Stomach (tissue), 9 donors: Measurements from ENCODE around the gene LRFN3. TPM values are rescaled to one million over a fixed set of nuclear protein-coding genes. Genes with fewer than 3 reads are reported as not detected.
A peak's percentile ranks its signal among the peaks of the same experiment; 100 is the strongest.

Experiments
- DNase-seq, 2 donors: peaks; one replicate each; pipeline versions ENCODE4 v3.0.0 to v3.0.0-alpha.2; 2013 to 2019
- H3K27ac ChIP-seq, 5 donors: fragments of 200-600 bp in 4 of 5; sonication (generic) in 4 of 5; one replicate each; pipeline ENCODE4 v1.5.1; 2013 to 2019; ENCODE audit warnings: mild to moderate bottlenecking in 1 of 5, moderate library complexity in 1 of 5
- H3K27me3 ChIP-seq, 3 donors: fragments of 200-600 bp; sonication (generic); one replicate each; pipeline ENCODE4 v1.5.1; 2017 to 2019; ENCODE audit warnings: mixed run types in 1 of 3
- H3K36me3 ChIP-seq, 4 donors: fragments of 200-600 bp; sonication (generic); 1 replicate in 3 of 4; 2 replicates in 1 of 4; pipeline ENCODE4 v1.5.1; 2016 to 2019
- H3K4me1 ChIP-seq, 4 donors: fragments of 200-600 bp; sonication (generic); one replicate each; pipeline ENCODE4 v1.5.1; 2016 to 2019
- H3K4me3 ChIP-seq, 4 donors: fragments of 200-600 bp; sonication (generic) in 3 of 4; one replicate each; pipeline ENCODE4 v1.5.1; 2016 to 2019; ENCODE audit warnings: mild to moderate bottlenecking in 1 of 4
- H3K9me3 ChIP-seq, 4 donors: fragments of 200-600 bp; sonication (generic); one replicate each; pipeline ENCODE4 v1.5.1; 2016 to 2019
- CTCF ChIP-seq, 7 experiments: fragments of 450-650 bp in 4 of 7; fragments of 200-600 bp in 3 of 7; sonication (generic) in 3 of 7; IDR thresholded peaks; one replicate each; pipeline ENCODE4 v1.5.1; 2016 to 2019; ENCODE audit warnings: antibody characterized with exemption in 7 of 7, control low read depth in 2 of 7, mild to moderate bottlenecking in 1 of 7
- EP300 ChIP-seq: sonication (generic); formaldehyde crosslinking; IDR thresholded peaks from one replicate; pipeline ENCODE4 v1.6.1; 2017; ENCODE audit warnings: antibody characterized with exemption
- POLR2A ChIP-seq, 4 donors: fragments of 450-650 bp; IDR thresholded peaks; one replicate each; pipeline ENCODE4 v1.6.1; 2016; ENCODE audit warnings: antibody characterized with exemption in 4 of 4, control low read depth in 2 of 4, mild to moderate bottlenecking in 1 of 4, moderate library complexity in 1 of 4
- POLR2AphosphoS5 ChIP-seq, 3 donors: sonication (generic); formaldehyde crosslinking; IDR thresholded peaks; one replicate each; pipeline ENCODE4 v1.6.1; 2016; ENCODE audit warnings: antibody characterized with exemption in 3 of 3
- WGBS, 5 donors: extraction: QIAGEN DNeasy Blood & Tissue Kit in 3 of 5; methylation state at CpG; one replicate each; pipeline versions ENCODE4 v1.1.5 to v1.1.7; 2013 to 2018; 5-methylcytosine and 5-hydroxymethylcytosine counted together
- intact Hi-C: fragments of 100-400 bp; cut with DNase I; formaldehyde crosslinking; loops from one replicate; pipeline ENCODE4 v1.15.1; 2023; ENCODE audit warnings: low total_unique reads
- polyA plus RNA-seq, 3 donors: library from polyadenylated mRNA; stranded (reverse); fragments of 200-250 nt; gene quantifications; one replicate each; pipeline ENCODE4 v1.2.3, GENCODE V29; 2013
- total RNA-seq, 5 donors: library from RNA; depleted of rRNA; stranded (reverse); fragments of >200 nt; gene quantifications; one replicate each; pipeline versions ENCODE4 v1.1.0 to v1.2.3, GENCODE V29; 2014 to 2016
- donor health status: healthy with polysubstance abuse.
- donor health status: Bipolar disorder and iron deficiency.
- donor health status: healthy.

Gene LRFN3
- total and polyA plus RNA-seq, 8 donors = 0.73 to 48.1 (median 3.5) TPM

DNA sequence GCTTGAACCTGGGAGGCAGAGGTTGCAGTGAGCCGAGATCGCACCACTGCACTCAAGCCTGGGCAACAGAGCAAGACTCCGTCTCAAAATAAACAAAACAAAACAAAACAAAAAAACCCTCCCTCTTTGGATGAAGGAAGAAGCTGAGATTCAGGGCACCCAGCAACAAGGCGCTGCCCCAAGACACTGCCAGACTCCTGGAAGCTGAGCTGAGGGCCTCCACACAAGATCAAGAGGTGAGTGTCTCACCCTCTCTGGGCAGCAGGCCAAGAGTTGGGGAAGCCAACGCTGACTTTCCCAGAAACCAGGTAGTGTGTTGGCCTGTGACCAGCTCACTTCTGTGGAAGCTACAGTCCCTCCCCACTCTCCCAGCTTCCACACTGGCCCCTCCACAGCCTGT, 24.4 kb upstream of the LRFN3 start:
- peak overlapping the region in 2 of 5 donors; percentile 20 to 27 for H3K27ac ChIP-seq
- TF ChIP-seq CTCF (IDR thresholded peaks at IDR 0.05) (no peak), POLR2AphosphoS5 (IDR thresholded peaks at IDR 0.05) (no peak), POLR2A (IDR thresholded peaks at IDR 0.05) (no peak), EP300 (no peak)

GRCh38 chr19:35913589-35913988, 22.6 kb upstream of the LRFN3 start:
- Histone ChIP-seq H3K9me3 (no peaks in the 10 kb centered on the region), H3K27ac (no peak overlapping the region), H3K4me1 (peaks cover 0 to 19% (median 3%) of the 10 kb centered on the region in 4 donors), H3K36me3 (no peaks in the 10 kb centered on the region), H3K4me3 (no peak overlapping the region), H3K27me3 (no peaks in the 10 kb centered on the region)
- TF ChIP-seq EP300 = no peak
- no peak for TF ChIP-seq POLR2AphosphoS5 (IDR thresholded peaks at IDR 0.05)
- no peak for TF ChIP-seq CTCF (IDR thresholded peaks at IDR 0.05)
- TF ChIP-seq POLR2A (IDR thresholded peaks at IDR 0.05) = no peak
- DNase-seq = no peak
- intact Hi-C loops = no loop called here
- 46 to 63% (median 49%) methylated on average over 7 of the region's 7 CpGs for WGBS, 5 donors

More for the DNA sequence above, 24.4 kb upstream of the LRFN3 start:
- Histone ChIP-seq H3K36me3 (no peaks in the 10 kb centered on the region), H3K9me3 (no peaks in the 10 kb centered on the region), H3K4me1 (peaks cover 3 to 26% (median 10%) of the 10 kb centered on the region in 4 donors), H3K4me3 (no peak overlapping the region), H3K27me3 (no peaks in the 10 kb centered on the region)
- 32 to 48% (median 41%) methylated on average over 5 of the region's 5 CpGs for WGBS, 5 donors
- peak in 1 of 2 donors; percentile 83 for DNase-seq
- intact Hi-C loops = no loop called here

- intact Hi-C loops = loop anchor here (5.0 kb wide), 1 partner anchor 238 kb away; no protein-coding TSS in a partner anchor
- H3K9me3 ChIP-seq = no peaks in the 10 kb centered on the region
- no peak for DNase-seq
- no peak overlapping the region for H3K27ac ChIP-seq
- 51 to 67% (median 62%) methylated on average over 3 of the region's 3 CpGs for WGBS, 5 donors
- no peaks in the 10 kb centered on the region for H3K27me3 ChIP-seq
- peaks cover 0 to 19% (median 3%) of the 10 kb centered on the region in 4 donors for H3K4me1 ChIP-seq
- no peak for TF ChIP-seq POLR2A (IDR thresholded peaks at IDR 0.05)
- TF ChIP-seq POLR2AphosphoS5 (IDR thresholded peaks at IDR 0.05) = no peak
- no peak for TF ChIP-seq CTCF (IDR thresholded peaks at IDR 0.05)
- no peak for TF ChIP-seq EP300
- H3K36me3 ChIP-seq = no peaks in the 10 kb centered on the region
- H3K4me3 ChIP-seq = no peak overlapping the region
Measured at GRCh38 chr19:35915443-35915842, 20.7 kb upstream of the LRFN3 start.

DNA sequence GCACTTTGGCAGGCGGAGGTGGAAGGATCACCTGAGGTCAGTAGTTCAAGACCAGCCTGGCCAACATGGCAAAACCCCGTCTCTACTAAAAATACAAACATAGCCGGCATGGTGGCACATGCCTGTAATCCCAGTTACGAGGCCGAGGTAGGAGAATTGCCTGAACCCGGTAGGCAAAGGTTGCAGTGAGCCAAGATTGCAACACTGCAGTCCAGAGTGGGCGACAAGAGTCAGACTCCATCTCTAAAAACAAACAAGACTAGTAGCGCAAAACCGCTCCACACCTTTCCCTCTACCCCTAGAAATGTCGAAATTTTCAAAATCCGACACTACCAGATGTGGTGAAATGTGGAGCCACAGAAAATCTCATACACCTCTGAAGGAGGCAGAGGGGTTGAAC, 16.9 kb upstream of the LRFN3 start:
- Histone ChIP-seq H3K36me3 (no peaks in the 10 kb centered on the region), H3K4me3 (no peak overlapping the region), H3K27ac (no peak overlapping the region), H3K27me3 (no peaks in the 10 kb centered on the region), H3K9me3 (no peaks in the 10 kb centered on the region), H3K4me1 (no peaks in the 10 kb centered on the region)
- 88 to 91% (median 90%) methylated on average over 11 of the region's 11 CpGs for WGBS, 5 donors
- intact Hi-C loops = loop anchor here (5.0 kb wide), 1 partner anchor 242 kb away; no protein-coding TSS in a partner anchor
- no peak for DNase-seq
- TF ChIP-seq CTCF (IDR thresholded peaks at IDR 0.05) (no peak), POLR2AphosphoS5 (IDR thresholded peaks at IDR 0.05) (no peak), EP300 (no peak), POLR2A (IDR thresholded peaks at IDR 0.05) (no peak)
